IPS-20b (cell line): Measurements from ENCODE around the gene PAK4.

Experiments
- H3K27ac ChIP-seq: one replicate; pipeline ENCODE4 v1.5.1; 2013; ENCODE audit warnings: low read length
- H3K27me3 ChIP-seq: 2 replicates; pipeline ENCODE4 v1.6.1; 2013; ENCODE audit warnings: mild to moderate bottlenecking, low read length, inconsistent platforms; ENCODE audit not compliant: insufficient read depth
- H3K36me3 ChIP-seq: 2 replicates; pipeline ENCODE4 v1.6.1; 2013; ENCODE audit warnings: low read depth, mild to moderate bottlenecking, inconsistent platforms, low read length, moderate library complexity; ENCODE audit not compliant: insufficient read depth
- H3K4me1 ChIP-seq: 2 replicates; pipeline ENCODE4 v1.6.1; 2013; ENCODE audit warnings: mild to moderate bottlenecking, control low read depth, inconsistent platforms, low read length, moderate library complexity; ENCODE audit not compliant: insufficient read depth
- H3K4me3 ChIP-seq: 2 replicates; pipeline ENCODE4 v1.5.1; 2013; ENCODE audit warnings: mild to moderate bottlenecking, low read length, inconsistent platforms
- H3K9ac ChIP-seq: 2 replicates; pipeline ENCODE4 v1.6.1; 2013; ENCODE audit warnings: low read depth, mild to moderate bottlenecking, inconsistent platforms, low read length, moderate library complexity
- H3K9me3 ChIP-seq: 2 replicates; pipeline ENCODE4 v1.6.1; 2013; ENCODE audit warnings: mild to moderate bottlenecking, low read depth, low read length, inconsistent platforms; ENCODE audit not compliant: insufficient read depth

The PAK4 gene

DNA sequence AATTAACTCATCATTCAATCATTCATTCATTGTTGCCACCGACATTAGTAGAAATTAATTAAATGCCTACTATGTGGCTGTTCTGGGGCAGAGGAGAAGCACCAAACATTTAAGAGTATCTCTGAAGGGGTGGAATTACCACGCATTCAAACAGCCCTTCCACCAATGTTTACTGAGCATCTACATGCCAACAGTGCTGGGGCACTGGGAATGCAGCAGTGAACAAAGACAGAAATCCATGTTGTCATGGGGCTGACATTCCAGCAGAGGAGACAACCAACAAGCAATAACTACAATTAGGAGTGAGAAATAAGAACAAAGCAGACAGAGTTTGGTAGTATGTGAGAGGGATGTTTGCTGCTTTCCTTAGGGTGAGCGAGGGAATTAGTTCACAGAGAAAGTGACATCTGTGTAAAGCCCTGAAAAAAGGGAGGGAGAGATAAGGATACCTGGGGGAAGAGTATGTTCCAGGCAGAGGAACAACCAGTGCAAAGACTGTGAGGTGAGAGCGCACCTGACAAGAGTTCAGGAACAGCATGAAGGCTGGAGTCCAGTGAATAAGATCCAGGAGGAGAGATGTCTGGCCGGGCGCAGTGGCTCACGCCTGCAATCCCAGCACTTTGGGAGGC, 1.3 kb upstream of the PAK4 start:
- Histone ChIP-seq H3K9me3 (no peaks in the 10 kb centered on the region), H3K27ac (no peak overlapping the region), H3K9ac (peak overlapping the region; percentile 34; the same call in 1 of the 2 replicates), H3K27me3 (no peaks in the 10 kb centered on the region), H3K36me3 (no peaks in the 10 kb centered on the region), H3K4me1 (peaks cover 4% of the 10 kb centered on the region; the same call in 1 of the 2 replicates), H3K4me3 (peak overlapping the region; percentile 15; the same call in 1 of the 2 replicates)

DNA sequence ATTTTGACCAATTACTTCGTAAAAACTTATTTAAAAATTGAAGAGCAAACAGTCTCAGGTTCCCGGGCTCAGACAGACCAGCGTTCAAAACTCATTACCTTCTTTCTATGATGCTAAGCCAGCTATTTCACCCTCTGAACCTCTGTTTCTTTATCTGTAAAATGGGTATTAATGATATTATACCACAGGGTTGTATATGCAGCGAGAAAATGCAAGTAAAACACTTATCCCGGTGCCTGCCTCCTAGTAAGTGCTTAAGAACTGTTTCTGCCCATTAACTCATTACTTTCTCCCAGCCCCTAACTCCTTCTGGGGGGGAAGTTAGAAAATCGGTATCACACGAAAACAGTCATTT, 410 bp upstream of the PAK4 start:
- no peaks in the 10 kb centered on the region for H3K27me3 ChIP-seq
- no peaks in the 10 kb centered on the region for H3K9me3 ChIP-seq
- peaks cover 4% of the 10 kb centered on the region; the same call in 1 of the 2 replicates for H3K4me1 ChIP-seq
- H3K4me3 ChIP-seq: peak overlapping the region; percentile 78; the same call in 1 of the 2 replicates
- H3K9ac ChIP-seq: no peak overlapping the region
- no peaks in the 10 kb centered on the region for H3K36me3 ChIP-seq
- no peak overlapping the region for H3K27ac ChIP-seq

- Histone ChIP-seq H3K36me3 (no peaks in the 10 kb centered on the region), H3K27ac (no peak overlapping the region), H3K9me3 (no peaks in the 10 kb centered on the region), H3K4me3 (peak overlapping the region; percentile 78), H3K27me3 (no peaks in the 10 kb centered on the region), H3K4me1 (peaks cover 6% of the 10 kb centered on the region; the same call in 1 of the 2 replicates), H3K9ac (peak overlapping the region; percentile 80; the same call in 1 of the 2 replicates)
These were observed 964 bp downstream of the PAK4 start for GRCh38 chr19:39126312-39127187.

- no peaks in the 10 kb centered on the region for H3K9me3 ChIP-seq
- no peaks in the 10 kb centered on the region for H3K27me3 ChIP-seq
- no peak overlapping the region for H3K27ac ChIP-seq
- no peak overlapping the region for H3K9ac ChIP-seq
- no peak overlapping the region for H3K4me3 ChIP-seq
- H3K36me3 ChIP-seq: no peaks in the 10 kb centered on the region
- H3K4me1 ChIP-seq: peaks cover 20% of the 10 kb centered on the region
These were observed 2.4 kb downstream of the PAK4 start for GRCh38 chr19:39127812-39128515.

- Histone ChIP-seq H3K27ac (no peak overlapping the region), H3K36me3 (no peaks in the 10 kb centered on the region), H3K27me3 (no peaks in the 10 kb centered on the region), H3K9ac (no peak overlapping the region), H3K9me3 (no peaks in the 10 kb centered on the region), H3K4me3 (no peak overlapping the region), H3K4me1 (peaks cover 26% of the 10 kb centered on the region)
These were observed 3.0 kb downstream of the PAK4 start for GRCh38 chr19:39128516-39129079.

DNA sequence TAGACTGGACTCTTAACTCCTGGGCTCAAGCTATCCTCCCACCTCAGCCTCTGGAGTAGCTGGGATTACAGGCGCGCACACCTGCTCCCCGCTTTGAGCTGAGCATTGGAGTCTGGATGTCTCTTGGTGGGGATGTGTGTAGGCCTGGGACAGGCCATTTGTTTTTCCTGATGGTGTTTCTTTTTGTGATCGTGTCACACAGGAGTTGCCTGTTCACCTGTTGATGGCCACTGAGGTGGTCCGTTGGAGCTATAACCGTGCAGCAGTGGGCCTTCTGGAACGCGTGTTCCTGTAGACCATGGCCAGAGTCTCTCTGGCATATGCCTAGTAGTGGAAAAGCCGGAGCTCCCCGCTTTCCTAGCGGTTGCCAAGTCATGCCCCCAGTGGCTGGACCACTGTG, 3.5 kb downstream of the PAK4 start:
- Histone ChIP-seq H3K4me3 (no peak overlapping the region), H3K9me3 (no peaks in the 10 kb centered on the region), H3K36me3 (no peaks in the 10 kb centered on the region), H3K9ac (no peak overlapping the region), H3K27me3 (no peaks in the 10 kb centered on the region), H3K4me1 (peaks cover 28% of the 10 kb centered on the region), H3K27ac (no peak overlapping the region)

GRCh38 chr19:39130337-39131254, 5.0 kb downstream of the PAK4 start:
- Histone ChIP-seq H3K36me3 (no peaks in the 10 kb centered on the region), H3K27ac (no peak overlapping the region), H3K9ac (no peak overlapping the region), H3K9me3 (no peaks in the 10 kb centered on the region), H3K4me3 (no peak overlapping the region), H3K4me1 (peaks cover 32% of the 10 kb centered on the region), H3K27me3 (no peaks in the 10 kb centered on the region)

- no peaks in the 10 kb centered on the region for H3K9me3 ChIP-seq
- peaks cover 35% of the 10 kb centered on the region for H3K4me1 ChIP-seq
- no peak overlapping the region for H3K9ac ChIP-seq
- no peak overlapping the region for H3K27ac ChIP-seq
- H3K4me3 ChIP-seq: no peak overlapping the region
- no peaks in the 10 kb centered on the region for H3K27me3 ChIP-seq
- H3K36me3 ChIP-seq: no peaks in the 10 kb centered on the region
These were observed 5.7 kb downstream of the PAK4 start for GRCh38 chr19:39131255-39131755.

GRCh38 chr19:39132344-39132969, 6.9 kb downstream of the PAK4 start:
- no peak overlapping the region for H3K9ac ChIP-seq
- H3K4me1 ChIP-seq: peaks cover 35% of the 10 kb centered on the region
- H3K4me3 ChIP-seq: no peak overlapping the region
- H3K27ac ChIP-seq: no peak overlapping the region
- no peaks in the 10 kb centered on the region for H3K36me3 ChIP-seq
- no peaks in the 10 kb centered on the region for H3K9me3 ChIP-seq
- no peaks in the 10 kb centered on the region for H3K27me3 ChIP-seq

- Histone ChIP-seq H3K4me3 (no peak overlapping the region), H3K4me1 (peaks cover 39% of the 10 kb centered on the region), H3K9ac (0 out of 2 replicates have a peak overlapping the region, but pooled peaks have one; percentile 32), H3K27me3 (no peaks in the 10 kb centered on the region), H3K9me3 (no peaks in the 10 kb centered on the region), H3K27ac (no peak overlapping the region), H3K36me3 (no peaks in the 10 kb centered on the region)
These were observed 8.1 kb downstream of the PAK4 start for GRCh38 chr19:39133431-39134270.
